ENCODE measurements around the gene POLR1E. TPM values are rescaled to one million over a fixed set of nuclear protein-coding genes. Genes with fewer than 3 reads are reported as not detected.

The POLR1E gene
- total and polyA plus RNA-seq, 10 of the 15 experiments (the other 5 are each of a cell fraction or from before 2014, with no cell fraction given), result 13.7 to 71.3 (median 50.4) TPM

DNA sequence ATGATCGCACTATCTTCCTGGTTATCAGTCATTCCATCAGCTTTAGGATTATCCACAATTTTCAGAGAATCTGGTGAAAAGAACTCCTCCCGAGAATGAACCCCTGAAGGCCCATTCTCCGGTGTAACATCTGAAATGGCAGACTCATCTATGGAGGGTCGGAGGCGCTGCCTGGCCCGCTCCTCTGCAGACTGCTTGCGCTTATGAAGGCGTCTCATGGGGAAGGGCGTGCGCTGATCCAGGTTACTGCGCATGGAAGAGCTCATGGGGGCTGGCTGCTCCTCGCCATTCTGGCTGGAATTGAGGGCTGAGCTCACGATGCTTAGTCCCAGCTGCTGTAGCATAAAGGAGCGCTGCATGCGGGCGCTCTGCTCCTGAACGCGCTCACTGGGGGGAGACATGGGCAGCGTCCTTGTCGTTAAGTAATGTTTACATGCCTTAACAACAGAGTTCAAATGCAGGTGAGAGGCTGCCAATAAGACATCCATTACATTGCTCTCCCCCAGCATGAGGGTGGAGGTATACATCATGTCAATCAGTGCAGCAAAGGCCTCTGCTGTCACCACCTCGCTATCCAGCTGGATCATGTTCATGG lies 43.9 kb upstream of the POLR1E start:
- peaks cover 23 to 37% of the 10 kb centered on the region in 2 experiments for H3K36me3 ChIP-seq (ENCODE audit: control insufficient read depth in 2 of 2, insufficient read depth in 2 of 2, low read length in 1 of 2)
- CTCF ChIA-PET, result no interaction called here
- RAD21 ChIA-PET (ENCODE audit: unreplicated experiment), result no interaction called here
- H3K9ac ChIP-seq (ENCODE audit: control insufficient read depth, insufficient read depth, low read length), result no peak overlapping the region
- H3K4me3 ChIP-seq, result no peak overlapping the region
- intact Hi-C loops (cut with micrococcal nuclease; ENCODE audit: unreplicated experiment) (no loop called here), in situ Hi-C loops (cut with MboI) (no loop called here)
- no peaks in the 10 kb centered on the region for H3K27me3 ChIP-seq (replicated peaks in 1 of 2; ENCODE audit: control insufficient read depth in 2 of 2, insufficient read depth in 2 of 2, low read length in 1 of 2)
- no peak for ATAC-seq
- TF ChIP-seq POLR2A (IDR thresholded peaks at IDR 0.05; ENCODE audit: low read depth, low read length) (peak; percentile 54; the same call in 1 of the 2 replicates), TCF3 (IDR thresholded peaks at IDR 0.05; ENCODE audit: borderline replicate concordance, insufficient read depth, low read depth, low read length) (no peak)
- no peak for FAIRE-seq
- POLR2A ChIA-PET, result no interaction called here
- H2AFZ ChIP-seq (ENCODE audit: control insufficient read depth, low read depth, low read length), result no peak overlapping the region
- no peaks in the 10 kb centered on the region; the same call in none of the 2 replicates for H3K79me2 ChIP-seq (ENCODE audit: control insufficient read depth, insufficient read depth, low read length)
- BruUV-seq (replicated peaks), result no TSS peak
- H4K20me1 ChIP-seq (ENCODE audit: control insufficient read depth, insufficient read depth), result no peaks in the 10 kb centered on the region
- H3K4me1 ChIP-seq (ENCODE audit: control insufficient read depth, insufficient read depth, low read length), result no peaks in the 10 kb centered on the region
- DNase-seq (ENCODE audit: low read depth, low spot score), result no peak
- no peak overlapping the region for H3K4me2 ChIP-seq (ENCODE audit: control insufficient read depth, insufficient read depth)
- WGBS (ENCODE audit: insufficient coverage, insufficient replicate concordance, low lambda C conversion rate, missing lambda C conversion rate), result 95% methylated on average over 21 of the region's 21 CpGs
- H3K27ac ChIP-seq (ENCODE audit: control insufficient read depth, insufficient read depth), result no peak overlapping the region
- H3K9me3 ChIP-seq (replicated peaks; ENCODE audit: control insufficient read depth, insufficient read depth, low read length), result no peaks in the 10 kb centered on the region
- SMC1A ChIA-PET (ENCODE audit: uncharacterized antibody, unreplicated experiment), result interaction anchor here (0.8 kb wide), 2 partner anchors 10 to 15 kb away, joined by 3 to 4 read pairs; no protein-coding TSS in a partner anchor

- WGBS (ENCODE audit: insufficient coverage, insufficient replicate concordance, low lambda C conversion rate, missing lambda C conversion rate), result 100% methylated on average over 2 of the region's 2 CpGs
- no peak for ATAC-seq
- Histone ChIP-seq H3K27ac (ENCODE audit: control insufficient read depth, insufficient read depth) (no peak overlapping the region), H3K36me3 (ENCODE audit: control insufficient read depth in 2 of 2, insufficient read depth in 2 of 2, low read length in 1 of 2) (peaks cover 22 to 32% of the 10 kb centered on the region in 2 experiments), H4K20me1 (ENCODE audit: control insufficient read depth, insufficient read depth) (no peaks in the 10 kb centered on the region), H3K9ac (ENCODE audit: control insufficient read depth, insufficient read depth, low read length) (no peak overlapping the region), H2AFZ (ENCODE audit: control insufficient read depth, low read depth, low read length) (no peak overlapping the region), H3K4me1 (ENCODE audit: control insufficient read depth, insufficient read depth, low read length) (no peaks in the 10 kb centered on the region), H3K79me2 (ENCODE audit: control insufficient read depth, insufficient read depth, low read length) (no peaks in the 10 kb centered on the region; the same call in none of the 2 replicates), H3K4me2 (ENCODE audit: control insufficient read depth, insufficient read depth) (no peak overlapping the region), H3K9me3 (replicated peaks; ENCODE audit: control insufficient read depth, insufficient read depth, low read length) (no peaks in the 10 kb centered on the region), H3K27me3 (replicated peaks in 1 of 2; ENCODE audit: control insufficient read depth in 2 of 2, insufficient read depth in 2 of 2, low read length in 1 of 2) (no peaks in the 10 kb centered on the region), H3K4me3 (no peak overlapping the region)
- ChIA-PET SMC1A (ENCODE audit: uncharacterized antibody, unreplicated experiment) (interaction anchor here (0.8 kb wide), 2 partner anchors 10 to 14 kb away, joined by 3 to 4 read pairs; no protein-coding TSS in a partner anchor), POLR2A (no interaction called here), CTCF (no interaction called here), RAD21 (ENCODE audit: unreplicated experiment) (no interaction called here)
- no TSS peak for BruUV-seq (replicated peaks)
- no peak for FAIRE-seq
- DNase-seq (ENCODE audit: low read depth, low spot score), result no peak
- in situ Hi-C loops (cut with MboI) (no loop called here), intact Hi-C loops (cut with micrococcal nuclease; ENCODE audit: unreplicated experiment) (no loop called here)
- TF ChIP-seq POLR2A (IDR thresholded peaks at IDR 0.05; ENCODE audit: low read depth, low read length) (no peak), JUNB (IDR thresholded peaks at IDR 0.05) (no peak), NFYB (IDR thresholded peaks at IDR 0.05; ENCODE audit: insufficient read depth, low read depth, low read length) (no peak), MLLT1 (IDR thresholded peaks at IDR 0.05) (no peak), NRF1 (conservative IDR thresholded peaks at IDR 0.05; ENCODE audit: low read depth, low read length) (no peak), NFXL1 (IDR thresholded peaks at IDR 0.05; ENCODE audit: borderline replicate concordance) (no peak)
- TF ChIP-seq, protein P1, sequence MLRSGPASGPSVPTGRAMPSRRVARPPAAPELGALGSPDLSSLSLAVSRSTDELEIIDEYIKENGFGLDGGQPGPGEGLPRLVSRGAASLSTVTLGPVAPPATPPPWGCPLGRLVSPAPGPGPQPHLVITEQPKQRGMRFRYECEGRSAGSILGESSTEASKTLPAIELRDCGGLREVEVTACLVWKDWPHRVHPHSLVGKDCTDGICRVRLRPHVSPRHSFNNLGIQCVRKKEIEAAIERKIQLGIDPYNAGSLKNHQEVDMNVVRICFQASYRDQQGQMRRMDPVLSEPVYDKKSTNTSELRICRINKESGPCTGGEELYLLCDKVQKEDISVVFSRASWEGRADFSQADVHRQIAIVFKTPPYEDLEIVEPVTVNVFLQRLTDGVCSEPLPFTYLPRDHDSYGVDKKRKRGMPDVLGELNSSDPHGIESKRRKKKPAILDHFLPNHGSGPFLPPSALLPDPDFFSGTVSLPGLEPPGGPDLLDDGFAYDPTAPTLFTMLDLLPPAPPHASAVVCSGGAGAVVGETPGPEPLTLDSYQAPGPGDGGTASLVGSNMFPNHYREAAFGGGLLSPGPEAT (IDR thresholded peaks at IDR 0.05; ENCODE audit: low read depth), result no peak
Measured at GRCh38 chr9:37442556-37442955, 43.2 kb upstream of the POLR1E start.

Measured in GM12878 (cell line).